ENCODE measurements around the gene CC2D1A.

Gene CC2D1A

GRCh38 chr19:13905634-13906520, at the start of gene CC2D1A, which contains the start of gene BRME1:
CC2D1A (plus strand) TSS chr19:13906201; CDS start chr19:13906442, 241 bp downstream.
BRME1 (minus strand) TSS chr19:13906117; CDS start chr19:13904892, 1,225 bp downstream.
- peaks cover 6% of the 10 kb centered on the region; the same call in 1 of the 2 replicates for H3K36me3 ChIP-seq (ENCODE audit: insufficient read depth, low read length)
- no peak within 1 kb of the TSS for H3K27ac ChIP-seq
- TF ChIP-seq POLR2AphosphoS5 (IDR thresholded peaks at IDR 0.05; ENCODE audit: borderline replicate concordance, low read depth, low read length) (peak; percentile 63; the same call in 1 of the 2 replicates), EZH2 (IDR thresholded peaks at IDR 0.05) (no peak), FOXP2 (optimal IDR thresholded peaks at IDR 0.05; ENCODE audit: control extremely low read depth, extremely low read length, insufficient read depth) (peak; percentile 74)
- H3K4me3 ChIP-seq: peak within 1 kb of the TSS; percentile 96
- DNase-seq (ENCODE audit: low read depth, low spot score): peak; percentile 24
- H3K9me3 ChIP-seq (ENCODE audit: low read depth, low read length): no peaks in the 10 kb centered on the region
- H3K9ac ChIP-seq (ENCODE audit: insufficient read length): peak within 1 kb of the TSS; percentile 85

GRCh38 chr19:13856497-13856896, 49.5 kb upstream of the CC2D1A start:
- DNase-seq (ENCODE audit: low read depth, low spot score): no peak
- no peaks in the 10 kb centered on the region for H3K36me3 ChIP-seq (ENCODE audit: insufficient read depth, low read length)
- H3K27ac ChIP-seq: peak overlapping the region; percentile 31; the same call in 1 of the 2 replicates
- H3K9ac ChIP-seq (ENCODE audit: insufficient read length): no peak overlapping the region
- H3K9me3 ChIP-seq (ENCODE audit: low read depth, low read length): no peaks in the 10 kb centered on the region
- TF ChIP-seq FOXP2 (optimal IDR thresholded peaks at IDR 0.05; ENCODE audit: control extremely low read depth, extremely low read length, insufficient read depth): no peak
- no peak for TF ChIP-seq EZH2 (IDR thresholded peaks at IDR 0.05)
- no peak for TF ChIP-seq POLR2AphosphoS5 (IDR thresholded peaks at IDR 0.05; ENCODE audit: borderline replicate concordance, low read depth, low read length)
- H3K4me3 ChIP-seq: no peak overlapping the region

GRCh38 chr19:13859361-13859880, 46.6 kb upstream of the CC2D1A start:
- no peaks in the 10 kb centered on the region for H3K9me3 ChIP-seq (ENCODE audit: low read depth, low read length)
- H3K27ac ChIP-seq: no peak overlapping the region
- H3K36me3 ChIP-seq (ENCODE audit: insufficient read depth, low read length): no peaks in the 10 kb centered on the region
- no peak for DNase-seq (ENCODE audit: low read depth, low spot score)
- H3K4me3 ChIP-seq: no peak overlapping the region
- TF ChIP-seq FOXP2 (optimal IDR thresholded peaks at IDR 0.05; ENCODE audit: control extremely low read depth, extremely low read length, insufficient read depth) (no peak), EZH2 (IDR thresholded peaks at IDR 0.05) (no peak), POLR2AphosphoS5 (IDR thresholded peaks at IDR 0.05; ENCODE audit: borderline replicate concordance, low read depth, low read length) (no peak)
- no peak overlapping the region for H3K9ac ChIP-seq (ENCODE audit: insufficient read length)

GRCh38 chr19:13860679-13861391, 45.2 kb upstream of the CC2D1A start:
- Histone ChIP-seq H3K36me3 (ENCODE audit: insufficient read depth, low read length) (no peaks in the 10 kb centered on the region), H3K27ac (peak overlapping the region; percentile 98), H3K4me3 (peak overlapping the region; percentile 76), H3K9ac (ENCODE audit: insufficient read length) (peak overlapping the region; percentile 71), H3K9me3 (ENCODE audit: low read depth, low read length) (no peaks in the 10 kb centered on the region)
- TF ChIP-seq EZH2 (IDR thresholded peaks at IDR 0.05) (no peak), POLR2AphosphoS5 (IDR thresholded peaks at IDR 0.05; ENCODE audit: borderline replicate concordance, low read depth, low read length) (no peak), FOXP2 (optimal IDR thresholded peaks at IDR 0.05; ENCODE audit: control extremely low read depth, extremely low read length, insufficient read depth) (no peak)
- DNase-seq (ENCODE audit: low read depth, low spot score): no peak

GRCh38 chr19:13861392-13861713, 44.6 kb upstream of the CC2D1A start:
- TF ChIP-seq POLR2AphosphoS5 (IDR thresholded peaks at IDR 0.05; ENCODE audit: borderline replicate concordance, low read depth, low read length) (peak; percentile 25; the same call in 1 of the 2 replicates), EZH2 (IDR thresholded peaks at IDR 0.05) (no peak)
- H3K4me3 ChIP-seq: peak overlapping the region; percentile 76

GRCh38 chr19:13861714-13862531, 44.1 kb upstream of the CC2D1A start:
- DNase-seq (ENCODE audit: low read depth, low spot score): no peak

More at GRCh38 chr19:13861392-13861713, 44.6 kb upstream of the CC2D1A start:
- Histone ChIP-seq H3K27ac (peak overlapping the region; percentile 98), H3K36me3 (ENCODE audit: insufficient read depth, low read length) (no peaks in the 10 kb centered on the region), H3K9me3 (ENCODE audit: low read depth, low read length) (no peaks in the 10 kb centered on the region), H3K9ac (ENCODE audit: insufficient read length) (peak overlapping the region; percentile 71)
- peak; percentile 58 for DNase-seq (ENCODE audit: low read depth, low spot score)

GRCh38 chr19:13864046-13864666, 41.8 kb upstream of the CC2D1A start:
- TF ChIP-seq POLR2AphosphoS5 (IDR thresholded peaks at IDR 0.05; ENCODE audit: borderline replicate concordance, low read depth, low read length): no peak
- TF ChIP-seq EZH2 (IDR thresholded peaks at IDR 0.05): no peak
- no peak for TF ChIP-seq FOXP2 (optimal IDR thresholded peaks at IDR 0.05; ENCODE audit: control extremely low read depth, extremely low read length, insufficient read depth)
- Histone ChIP-seq H3K27ac (peak overlapping the region; percentile 83), H3K4me3 (peak overlapping the region; percentile 72), H3K36me3 (ENCODE audit: insufficient read depth, low read length) (no peaks in the 10 kb centered on the region), H3K9ac (ENCODE audit: insufficient read length) (no peak overlapping the region), H3K9me3 (ENCODE audit: low read depth, low read length) (no peaks in the 10 kb centered on the region)
- no peak for DNase-seq (ENCODE audit: low read depth, low spot score)

More at GRCh38 chr19:13861714-13862531, 44.1 kb upstream of the CC2D1A start:
- H3K27ac ChIP-seq: peak overlapping the region; percentile 98
- H3K9me3 ChIP-seq (ENCODE audit: low read depth, low read length): no peaks in the 10 kb centered on the region
- TF ChIP-seq EZH2 (IDR thresholded peaks at IDR 0.05) (no peak), FOXP2 (optimal IDR thresholded peaks at IDR 0.05; ENCODE audit: control extremely low read depth, extremely low read length, insufficient read depth) (peak; percentile 12), POLR2AphosphoS5 (IDR thresholded peaks at IDR 0.05; ENCODE audit: borderline replicate concordance, low read depth, low read length) (peak; percentile 46)
- H3K9ac ChIP-seq (ENCODE audit: insufficient read length): peak overlapping the region; percentile 71
- peak overlapping the region; percentile 76 for H3K4me3 ChIP-seq
- H3K36me3 ChIP-seq (ENCODE audit: insufficient read depth, low read length): no peaks in the 10 kb centered on the region
